GM03348 (cell line): Measurements from ENCODE around the gene DPY19L1.
"Not testable (repeated sequence)": the region's sequence is repeated elsewhere in the genome, so short reads cannot be mapped to it uniquely, and the experiment has no call there.

Experiments
- DNase-seq: peaks from one replicate; pipeline ENCODE4 v3.0.0; 2012; ENCODE audit warnings: low spot score

Gene DPY19L1

GRCh38 chr7:35037211-35037525 is at the start of gene DPY19L1:
Gene DPY19L1 (minus strand): TSS chr7:35037485. CDS start chr7:35037394, 91 bp downstream.
- DNase-seq: no peak

- DNase-seq: not testable (repeated sequence)
These were observed 42.2 kb upstream of the DPY19L1 start for GRCh38 chr7:35079517-35079916.

- not testable (repeated sequence) for DNase-seq
These were observed 36.7 kb upstream of the DPY19L1 start for GRCh38 chr7:35074008-35074407.

- not testable (repeated sequence) for DNase-seq
These were observed 35.9 kb upstream of the DPY19L1 start for GRCh38 chr7:35072950-35073827.

GRCh38 chr7:35069084-35069483 is 31.8 kb upstream of the DPY19L1 start:
- not testable (repeated sequence) for DNase-seq

GRCh38 chr7:35065382-35065781 is 28.1 kb upstream of the DPY19L1 start:
- DNase-seq: not testable (repeated sequence)

- not testable (repeated sequence) for DNase-seq
These were observed 21.3 kb upstream of the DPY19L1 start for GRCh38 chr7:35058571-35058970.

- DNase-seq: not testable (repeated sequence)
These were observed 20.5 kb upstream of the DPY19L1 start for GRCh38 chr7:35057505-35058451.

- DNase-seq: not testable (repeated sequence)
These were observed 18.4 kb upstream of the DPY19L1 start for GRCh38 chr7:35055733-35056132.

- DNase-seq: peak; percentile 12
These were observed 16.3 kb upstream of the DPY19L1 start for GRCh38 chr7:35053488-35054175.

- DNase-seq: not testable (repeated sequence)
These were observed 11.1 kb upstream of the DPY19L1 start for GRCh38 chr7:35048390-35048789.

- DNase-seq: not testable (repeated sequence)
These were observed 10.6 kb upstream of the DPY19L1 start for GRCh38 chr7:35047912-35048305.

- not testable (repeated sequence) for DNase-seq
These were observed 10.1 kb upstream of the DPY19L1 start for GRCh38 chr7:35047263-35047911.

- DNase-seq: not testable (repeated sequence)
These were observed 6.0 kb upstream of the DPY19L1 start for GRCh38 chr7:35043301-35043700.

- DNase-seq: no peak
These were observed 3.6 kb upstream of the DPY19L1 start for GRCh38 chr7:35040906-35041305.

GRCh38 chr7:35039343-35039742 is 2.1 kb upstream of the DPY19L1 start:
- DNase-seq: no peak

- DNase-seq: no peak
These were observed 1.1 kb upstream of the DPY19L1 start for GRCh38 chr7:35038354-35038753.

GRCh38 chr7:35037526-35038341 is 449 bp upstream of the DPY19L1 start:
- DNase-seq: peak; percentile 98

GRCh38 chr7:35036361-35037171 is 719 bp downstream of the DPY19L1 start:
- DNase-seq: peak; percentile 73

GRCh38 chr7:35035511-35035961 is 1.7 kb downstream of the DPY19L1 start:
- peak; percentile 9 for DNase-seq
